NT2/D1 (cell line): ENCODE results near the gene DISP2.

ENCODE experiments used
- YY1 ChIP-seq: IDR thresholded peaks from 2 replicates; pipeline ENCODE4 v1.6.1; 2011; ENCODE audit not compliant: insufficient read length, insufficient read depth
- ZNF274 ChIP-seq: IDR thresholded peaks from 2 replicates; pipeline ENCODE4 v1.6.1; 2011; ENCODE audit warnings: mild to moderate bottlenecking, low read depth, low read length

GRCh38 chr15:40360015-40360414, 2.0 kb downstream of the DISP2 start:
- TF ChIP-seq YY1 (no peak), ZNF274 (no peak)
